ENCODE data around the gene CEP19. TPM values are rescaled to one million over a fixed set of nuclear protein-coding genes. Genes with fewer than 3 reads are reported as not detected.
"Not testable (repeated sequence)": the region's sequence is repeated elsewhere in the genome, so short reads cannot be mapped to it uniquely, and the experiment has no call there.

Gene CEP19
- total RNA-seq, 1 donor from 2014 or later = 2.2 TPM

DNA sequence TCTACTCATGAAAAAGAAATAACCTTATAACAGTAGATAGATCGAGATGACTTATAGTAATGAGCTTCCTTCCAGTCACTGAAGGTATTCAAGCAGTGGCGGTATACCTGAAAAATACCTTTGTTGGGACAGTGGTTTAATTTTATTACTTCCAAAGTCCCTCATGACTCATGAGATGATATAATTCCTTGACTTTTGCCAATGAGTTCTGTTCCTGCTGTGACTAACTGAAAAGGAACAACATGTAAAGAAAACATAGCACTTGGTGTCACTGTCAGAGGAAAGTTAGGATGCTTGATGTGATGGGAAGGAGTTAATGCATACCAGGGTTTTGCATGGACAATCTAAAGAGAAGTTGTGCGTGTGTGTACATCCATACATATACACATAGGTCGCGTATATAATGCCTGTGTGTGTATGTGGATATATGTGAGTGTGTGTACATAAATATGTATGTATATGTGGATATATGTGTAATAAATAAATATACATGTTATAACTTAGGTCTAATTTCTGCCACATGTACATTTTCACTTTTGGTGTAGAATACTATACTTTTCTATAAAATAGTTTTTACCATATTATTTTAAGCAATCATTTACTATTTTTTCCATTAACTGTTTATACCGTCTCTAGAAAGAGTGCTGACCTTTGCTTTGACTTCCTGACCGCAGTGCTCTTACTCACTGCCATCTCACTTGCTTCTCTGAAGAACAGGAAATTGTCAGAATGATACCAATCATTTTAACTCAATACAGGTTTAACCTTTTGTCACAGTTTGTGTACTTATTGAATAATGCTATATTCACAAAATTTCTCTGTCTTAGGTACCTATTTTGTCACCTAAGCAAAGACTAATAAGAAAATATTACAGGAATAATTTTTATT is 15.0 kb upstream of the CEP19 start:
- Histone ChIP-seq H3K36me3 (peaks cover 29% of the 10 kb centered on the region), H3K27ac (no peak overlapping the region), H3K27me3 (ENCODE audit: low read depth) (no peaks in the 10 kb centered on the region), H3K9me3 (no peaks in the 10 kb centered on the region), H3K4me3 (no peak overlapping the region), H3K4me1 (no peaks in the 10 kb centered on the region)
- DNase-seq = no peak
- intact Hi-C loops (cut with DNase I) = no loop called here
- TF ChIP-seq, protein P1, sequence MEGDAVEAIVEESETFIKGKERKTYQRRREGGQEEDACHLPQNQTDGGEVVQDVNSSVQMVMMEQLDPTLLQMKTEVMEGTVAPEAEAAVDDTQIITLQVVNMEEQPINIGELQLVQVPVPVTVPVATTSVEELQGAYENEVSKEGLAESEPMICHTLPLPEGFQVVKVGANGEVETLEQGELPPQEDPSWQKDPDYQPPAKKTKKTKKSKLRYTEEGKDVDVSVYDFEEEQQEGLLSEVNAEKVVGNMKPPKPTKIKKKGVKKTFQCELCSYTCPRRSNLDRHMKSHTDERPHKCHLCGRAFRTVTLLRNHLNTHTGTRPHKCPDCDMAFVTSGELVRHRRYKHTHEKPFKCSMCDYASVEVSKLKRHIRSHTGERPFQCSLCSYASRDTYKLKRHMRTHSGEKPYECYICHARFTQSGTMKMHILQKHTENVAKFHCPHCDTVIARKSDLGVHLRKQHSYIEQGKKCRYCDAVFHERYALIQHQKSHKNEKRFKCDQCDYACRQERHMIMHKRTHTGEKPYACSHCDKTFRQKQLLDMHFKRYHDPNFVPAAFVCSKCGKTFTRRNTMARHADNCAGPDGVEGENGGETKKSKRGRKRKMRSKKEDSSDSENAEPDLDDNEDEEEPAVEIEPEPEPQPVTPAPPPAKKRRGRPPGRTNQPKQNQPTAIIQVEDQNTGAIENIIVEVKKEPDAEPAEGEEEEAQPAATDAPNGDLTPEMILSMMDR (IDR thresholded peaks at IDR 0.05) = no peak
- no peak for ATAC-seq

DNA sequence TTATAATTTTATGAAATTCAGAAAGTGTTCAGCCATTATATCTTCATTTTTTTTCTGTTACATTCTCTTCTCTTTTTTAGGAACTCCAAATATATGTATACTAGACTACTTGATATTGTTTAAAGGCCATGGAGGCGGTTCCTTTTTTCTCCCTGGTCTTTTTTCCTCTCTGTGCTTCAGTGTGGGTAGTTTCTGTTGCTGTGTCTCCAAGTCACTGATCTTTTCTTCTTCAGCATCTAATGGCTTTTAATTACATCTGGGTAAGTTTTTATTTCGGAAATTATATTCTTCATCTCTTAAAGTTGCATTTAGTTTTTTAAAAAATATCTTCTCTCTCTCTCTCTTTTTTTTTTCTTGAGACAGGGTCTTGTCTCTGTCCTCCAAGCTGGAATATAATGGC is 9.0 kb upstream of the CEP19 start:
- Histone ChIP-seq H3K27me3 (ENCODE audit: low read depth) (no peaks in the 10 kb centered on the region), H3K9me3 (no peaks in the 10 kb centered on the region), H3K4me1 (no peaks in the 10 kb centered on the region), H3K4me3 (no peak overlapping the region), H3K36me3 (peaks cover 14% of the 10 kb centered on the region), H3K27ac (no peak overlapping the region)
- intact Hi-C loops (cut with DNase I) = no loop called here
- DNase-seq (no peak), ATAC-seq (no peak)
- TF ChIP-seq, protein P1 (IDR thresholded peaks at IDR 0.05) = no peak

DNA sequence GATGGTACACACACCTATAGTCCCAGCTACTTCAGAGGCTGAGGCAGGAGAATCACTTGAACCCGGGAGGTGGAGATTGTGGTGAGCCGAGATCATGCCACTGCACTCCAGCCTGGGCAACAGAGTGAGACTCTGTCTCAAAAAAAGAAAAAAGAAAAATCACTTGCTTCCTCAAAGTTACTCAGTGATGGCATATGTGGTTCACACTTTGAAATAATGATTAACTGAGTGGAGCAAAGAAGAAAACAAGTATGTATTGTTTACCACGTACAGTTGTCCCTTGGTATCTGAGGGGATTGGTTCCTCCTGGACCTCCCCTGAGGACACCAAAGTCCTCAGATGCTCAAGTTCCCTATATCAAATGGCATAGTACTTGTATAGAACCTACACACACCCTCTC is 5.1 kb upstream of the CEP19 start:
- DNase-seq, H3K27ac ChIP-seq: not testable (repeated sequence)

DNA sequence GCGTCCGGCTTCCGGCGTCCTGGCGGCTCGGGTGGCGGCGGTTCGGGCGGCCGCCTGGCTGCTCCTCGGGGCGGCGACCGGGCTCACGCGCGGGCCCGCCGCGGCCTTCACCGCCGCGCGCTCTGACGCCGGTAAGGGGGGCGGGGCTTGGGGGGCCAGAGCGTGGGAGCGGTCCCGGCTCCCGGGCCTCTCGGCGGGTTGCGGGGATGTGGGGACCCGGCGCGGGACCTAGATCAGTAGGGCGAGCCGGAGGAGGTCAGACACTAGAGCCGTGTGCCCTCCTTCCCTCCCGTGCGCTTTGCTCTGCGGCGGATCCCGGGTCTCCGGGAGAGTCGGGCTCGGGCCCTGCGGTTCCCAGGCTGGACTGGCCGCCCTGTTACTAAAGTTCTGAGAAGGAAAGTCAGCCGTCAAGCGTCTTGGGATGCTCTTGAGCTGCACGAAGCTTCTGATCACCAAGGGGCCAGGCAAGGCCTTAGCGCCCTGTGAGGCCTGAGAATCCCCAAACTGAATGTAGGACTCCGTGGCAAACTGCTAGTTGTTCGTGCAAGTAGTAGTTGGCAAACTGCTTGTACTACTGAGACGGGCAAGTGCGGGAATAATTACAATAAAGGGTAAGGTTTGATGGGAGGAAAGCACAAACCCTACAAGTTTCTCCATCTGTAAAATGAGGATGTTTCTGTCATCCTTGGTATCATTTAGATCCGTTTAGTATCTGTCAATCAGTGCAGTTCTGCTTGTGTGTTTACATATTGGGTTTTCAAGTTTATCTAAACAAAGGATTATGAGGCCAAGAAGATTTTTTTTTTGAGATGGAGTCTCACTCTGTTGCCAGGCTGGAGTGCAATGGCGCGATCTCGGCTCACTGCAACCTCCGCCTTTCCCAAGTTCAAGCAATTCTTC is 714 bp upstream of the CEP19 start:
- Histone ChIP-seq H3K27me3 (ENCODE audit: low read depth) (no peaks in the 10 kb centered on the region), H3K4me1 (peaks cover 14% of the 10 kb centered on the region), H3K4me3 (peak overlapping the region; percentile 83), H3K36me3 (no peaks in the 10 kb centered on the region), H3K9me3 (no peaks in the 10 kb centered on the region), H3K27ac (peak overlapping the region; percentile 91)
- intact Hi-C loops (cut with DNase I) = no loop called here
- peak; percentile 80 for DNase-seq
- TF ChIP-seq, protein P1 (IDR thresholded peaks at IDR 0.05) = no peak
- ATAC-seq = peak; percentile 91 to 93

More for the DNA sequence above, 5.1 kb upstream of the CEP19 start:
- H3K4me1 ChIP-seq; H3K36me3 ChIP-seq; H3K4me3 ChIP-seq; ATAC-seq; H3K9me3 ChIP-seq; intact Hi-C loops (cut with DNase I); H3K27me3 ChIP-seq (ENCODE audit: low read depth): not testable (repeated sequence)

DNA sequence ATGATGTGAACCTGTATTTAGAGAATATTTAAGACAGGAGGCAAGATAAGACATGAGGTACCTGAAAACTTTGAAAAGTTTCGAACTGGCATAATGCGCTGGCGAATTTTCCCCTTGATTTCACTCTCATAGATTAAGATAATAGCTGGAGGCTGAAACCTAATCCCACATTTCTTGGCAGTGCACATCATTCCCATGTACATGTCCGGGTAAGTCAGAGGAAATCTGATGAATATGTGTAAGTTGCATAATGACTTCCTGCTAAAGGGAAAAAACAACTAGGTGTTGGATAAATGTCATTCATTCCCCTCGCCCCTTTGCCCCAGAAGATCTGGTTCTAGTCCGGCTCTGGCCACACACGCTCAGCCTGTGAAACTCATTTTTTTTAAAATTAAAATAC is 3.6 kb downstream of the CEP19 start:
- no peaks in the 10 kb centered on the region for H3K27me3 ChIP-seq (ENCODE audit: low read depth)
- DNase-seq (no peak), ATAC-seq (no peak)
- no peak overlapping the region for H3K27ac ChIP-seq
- intact Hi-C loops (cut with DNase I) = no loop called here
- peaks cover 11% of the 10 kb centered on the region for H3K4me1 ChIP-seq
- TF ChIP-seq, protein P1 (IDR thresholded peaks at IDR 0.05) = no peak
- H3K9me3 ChIP-seq = no peaks in the 10 kb centered on the region
- H3K4me3 ChIP-seq = no peak overlapping the region
- H3K36me3 ChIP-seq = no peaks in the 10 kb centered on the region

Data from lower lobe of right lung (tissue), 2 donors.